Neuronal stem cell (in vitro differentiated cells): Measurements from ENCODE around the gene PCGF5.

Source experiments
- DNase-seq: peaks from one replicate; pipeline ENCODE4 v3.0.0-alpha.2; 2013; ENCODE audit warnings: low spot score
- H2AFZ ChIP-seq: one replicate; pipeline ENCODE4 v1.6.1; 2013; ENCODE audit warnings: mild to moderate bottlenecking, low read length, inconsistent platforms
- H2AK5ac ChIP-seq: 2 replicates; pipeline ENCODE4 v1.6.1; 2013; ENCODE audit warnings: low read depth, mild to moderate bottlenecking, inconsistent platforms, low read length, moderate library complexity, mixed read lengths
- H2BK120ac ChIP-seq: 2 replicates; pipeline ENCODE4 v1.6.1; 2013; ENCODE audit warnings: low read depth, mild to moderate bottlenecking, inconsistent platforms, low read length, moderate library complexity, mixed read lengths
- H2BK12ac ChIP-seq: one replicate; pipeline ENCODE4 v1.6.1; 2013; ENCODE audit warnings: low read length, inconsistent platforms
- H2BK15ac ChIP-seq: 2 replicates; pipeline ENCODE4 v1.6.1; 2013; ENCODE audit warnings: mild to moderate bottlenecking, low read length, inconsistent platforms, mixed read lengths
- H2BK5ac ChIP-seq: one replicate; pipeline ENCODE4 v1.6.1; 2013; ENCODE audit warnings: inconsistent platforms, mild to moderate bottlenecking, low read length, moderate library complexity
- H3K14ac ChIP-seq: one replicate; pipeline ENCODE4 v1.6.1; 2013; ENCODE audit warnings: low read length, inconsistent platforms
- H3K18ac ChIP-seq: 2 replicates; pipeline ENCODE4 v1.6.1; 2013; ENCODE audit warnings: low read length, inconsistent platforms
- H3K23ac ChIP-seq: 2 replicates; pipeline ENCODE4 v1.6.1; 2013; ENCODE audit warnings: low read depth, mild to moderate bottlenecking, mixed read lengths, low read length, inconsistent platforms; ENCODE audit not compliant: poor library complexity
- H3K27ac ChIP-seq: replicated peaks from 3 replicates; pipeline ENCODE4 v1.5.1; 2013; ENCODE audit warnings: low read length, inconsistent platforms
- H3K27me3 ChIP-seq, 3 experiments: 2 replicates each; pipeline ENCODE4 v1.6.1; 2013; ENCODE audit warnings: low read length in 3 of 3, mild to moderate bottlenecking in 2 of 3, inconsistent platforms in 1 of 3, low read depth in 1 of 3, mixed read lengths in 1 of 3, moderate library complexity in 1 of 3; ENCODE audit not compliant: control insufficient read depth in 3 of 3, insufficient read depth in 3 of 3
- H3K36me3 ChIP-seq, 2 donors: replicated peaks in 1 of 2; 2 replicates each; pipeline ENCODE4 v1.6.1; 2013; ENCODE audit warnings: low read length in 2 of 2; ENCODE audit not compliant: control insufficient read depth in 2 of 2, insufficient read depth in 2 of 2
- H3K4ac ChIP-seq: 2 replicates; pipeline ENCODE4 v1.6.1; 2013; ENCODE audit warnings: inconsistent platforms, mild to moderate bottlenecking, low read length, moderate library complexity
- H3K4me1 ChIP-seq, 2 donors: 1 replicate in 1 of 2; 2 replicates in 1 of 2; pipeline ENCODE4 v1.6.1; 2013; ENCODE audit warnings: low read length in 2 of 2, low read depth in 1 of 2; ENCODE audit not compliant: control insufficient read depth in 2 of 2, insufficient read depth in 1 of 2
- H3K4me2 ChIP-seq: one replicate; pipeline ENCODE4 v1.6.1; 2013; ENCODE audit warnings: mild to moderate bottlenecking, low read length, inconsistent platforms; ENCODE audit not compliant: insufficient read depth, poor library complexity, severe bottlenecking
- H3K4me3 ChIP-seq, 2 donors: 2 replicates each; pipeline ENCODE4 v1.5.1; 2013; ENCODE audit warnings: low read length in 2 of 2, mild to moderate bottlenecking in 2 of 2, inconsistent platforms in 1 of 2, moderate library complexity in 1 of 2
- H3K79me1 ChIP-seq: one replicate; pipeline ENCODE4 v1.6.1; 2013; ENCODE audit warnings: low read depth, mild to moderate bottlenecking, inconsistent platforms, low read length, moderate library complexity
- H3K9ac ChIP-seq: one replicate; pipeline ENCODE4 v1.6.1; 2013; ENCODE audit warnings: mild to moderate bottlenecking, low read depth, low read length, inconsistent platforms; ENCODE audit not compliant: poor library complexity
- H3K9me3 ChIP-seq, 2 donors: replicated peaks in 1 of 2; 2 replicates each; pipeline versions ENCODE3 to v1.6.1; 2013; ENCODE audit warnings: low read length in 2 of 2, mild to moderate bottlenecking in 2 of 2, inconsistent platforms in 1 of 2, low read depth in 1 of 2, mixed read lengths in 1 of 2, moderate library complexity in 1 of 2; ENCODE audit not compliant: control insufficient read depth in 2 of 2, insufficient read depth in 1 of 2
- H4K8ac ChIP-seq: one replicate; pipeline ENCODE4 v1.6.1; 2013; ENCODE audit warnings: low read depth, mild to moderate bottlenecking, inconsistent platforms, low read length, moderate library complexity
- H4K91ac ChIP-seq: one replicate; pipeline ENCODE4 v1.6.1; 2013; ENCODE audit warnings: low read length, low read depth, mild to moderate bottlenecking, inconsistent platforms; ENCODE audit not compliant: poor library complexity
- WGBS, 2 donors: extraction: QIAGEN DNeasy Blood & Tissue Kit; methylation state at CpG; one replicate each; pipeline ENCODE4 v1.1.7; 2013; ENCODE audit warnings: missing lambda C conversion rate in 2 of 2, mixed read lengths in 1 of 2; ENCODE audit not compliant: insufficient read length in 2 of 2, insufficient replicate concordance in 1 of 2; ENCODE audit errors: extremely low coverage in 2 of 2; 5-methylcytosine and 5-hydroxymethylcytosine counted together

The PCGF5 gene

GRCh38 chr10:91210435-91210834 is 10.0 kb upstream of the PCGF5 start:
- H3K14ac ChIP-seq: no peak overlapping the region
- H3K36me3 ChIP-seq: no peaks in the 10 kb centered on the region
- no peak overlapping the region for H3K4me2 ChIP-seq
- no peak overlapping the region for H2BK12ac ChIP-seq
- H3K9me3 ChIP-seq: no peaks in the 10 kb centered on the region
- no peak overlapping the region for H2BK5ac ChIP-seq
- H4K91ac ChIP-seq: no peak overlapping the region
- H2BK15ac ChIP-seq: no peak overlapping the region
- no peak overlapping the region for H2AFZ ChIP-seq
- DNase-seq: no peak
- H3K18ac ChIP-seq: no peak overlapping the region
- no peak overlapping the region for H4K8ac ChIP-seq
- no peak overlapping the region for H3K4ac ChIP-seq
- no peak overlapping the region for H3K4me3 ChIP-seq
- no peaks in the 10 kb centered on the region for H3K27me3 ChIP-seq
- no peak overlapping the region for H3K9ac ChIP-seq
- H2AK5ac ChIP-seq: no peak overlapping the region
- H2BK120ac ChIP-seq: no peak overlapping the region
- no peak overlapping the region for H3K27ac ChIP-seq
- peaks cover 0 to 6% of the 10 kb centered on the region in 2 donors for H3K4me1 ChIP-seq
- H3K23ac ChIP-seq: no peak overlapping the region
- no peaks in the 10 kb centered on the region for H3K79me1 ChIP-seq

- H2BK12ac ChIP-seq: no peak overlapping the region
- no peak overlapping the region for H3K4ac ChIP-seq
- DNase-seq: no peak
- H3K9me3 ChIP-seq: no peaks in the 10 kb centered on the region
- H2BK120ac ChIP-seq: no peak overlapping the region
- H3K4me1 ChIP-seq: peaks cover 0 to under 1% of the 10 kb centered on the region in 2 donors
- no peak overlapping the region for H3K23ac ChIP-seq
- H2BK15ac ChIP-seq: no peak overlapping the region
- no peak overlapping the region for H3K4me3 ChIP-seq
- no peak overlapping the region for H3K27ac ChIP-seq
- H2AFZ ChIP-seq: no peak overlapping the region
- WGBS, 2 donors: no CpG with 5 or more reads among the region's 2 CpGs
- H3K27me3 ChIP-seq: no peaks in the 10 kb centered on the region
- no peak overlapping the region for H4K8ac ChIP-seq
- H3K14ac ChIP-seq: no peak overlapping the region
- H3K9ac ChIP-seq: no peak overlapping the region
- no peak overlapping the region for H2AK5ac ChIP-seq
- H3K18ac ChIP-seq: no peak overlapping the region
- H3K4me2 ChIP-seq: no peak overlapping the region
- H2BK5ac ChIP-seq: no peak overlapping the region
- no peaks in the 10 kb centered on the region for H3K79me1 ChIP-seq
- H3K36me3 ChIP-seq: no peaks in the 10 kb centered on the region
- H4K91ac ChIP-seq: no peak overlapping the region
Measured at GRCh38 chr10:91211675-91212074, 8.8 kb upstream of the PCGF5 start.

GRCh38 chr10:91214911-91215310 is 5.6 kb upstream of the PCGF5 start:
- Histone ChIP-seq H3K18ac (no peak overlapping the region), H3K79me1 (no peaks in the 10 kb centered on the region), H3K4ac (no peak overlapping the region), H4K8ac (no peak overlapping the region), H3K9me3 (no peaks in the 10 kb centered on the region), H3K4me3 (no peak overlapping the region), H3K4me2 (no peak overlapping the region), H3K27me3 (peaks cover 0 to 10% (median 0%) of the 10 kb centered on the region in 3 experiments), H4K91ac (no peak overlapping the region), H3K4me1 (no peaks in the 10 kb centered on the region), H2AFZ (no peak overlapping the region), H3K23ac (no peak overlapping the region), H2AK5ac (no peak overlapping the region), H2BK12ac (no peak overlapping the region), H2BK120ac (no peak overlapping the region), H3K14ac (no peak overlapping the region), H3K9ac (no peak overlapping the region), H2BK15ac (no peak overlapping the region), H3K27ac (no peak overlapping the region), H3K36me3 (no peaks in the 10 kb centered on the region), H2BK5ac (no peak overlapping the region)
- no peak for DNase-seq
- no CpG with 5 or more reads among the region's 2 CpGs for WGBS, 2 donors

- H3K9ac ChIP-seq: no peak overlapping the region
- WGBS, 2 donors: no CpG with 5 or more reads among the region's 2 CpGs
- H3K4me1 ChIP-seq: peaks cover 2 to 4% of the 10 kb centered on the region in 2 donors
- H4K91ac ChIP-seq: no peak overlapping the region
- H2BK5ac ChIP-seq: no peak overlapping the region
- H3K27me3 ChIP-seq: peaks cover 0 to 14% (median 0%) of the 10 kb centered on the region in 3 experiments
- H3K4ac ChIP-seq: no peak overlapping the region
- H3K4me3 ChIP-seq: no peak overlapping the region
- no peak overlapping the region for H2BK15ac ChIP-seq
- no peaks in the 10 kb centered on the region for H3K36me3 ChIP-seq
- DNase-seq: no peak
- no peaks in the 10 kb centered on the region for H3K9me3 ChIP-seq
- no peak overlapping the region for H3K27ac ChIP-seq
- H2BK12ac ChIP-seq: no peak overlapping the region
- H3K4me2 ChIP-seq: no peak overlapping the region
- H2AFZ ChIP-seq: no peak overlapping the region
- no peak overlapping the region for H3K14ac ChIP-seq
- H2BK120ac ChIP-seq: no peak overlapping the region
- no peak overlapping the region for H2AK5ac ChIP-seq
- no peak overlapping the region for H4K8ac ChIP-seq
- H3K23ac ChIP-seq: no peak overlapping the region
- H3K18ac ChIP-seq: no peak overlapping the region
- H3K79me1 ChIP-seq: no peaks in the 10 kb centered on the region
Measured at GRCh38 chr10:91215384-91215783, 5.1 kb upstream of the PCGF5 start.
